GM20000 (cell line): ENCODE data around the gene SARS2.

Experiments used
- DNase-seq: peaks from one replicate; pipeline ENCODE4 v3.0.0; 2012; ENCODE audit warnings: low spot score
- CTCF ChIP-seq: IDR thresholded peaks from 2 replicates; pipeline ENCODE4 v1.5.1; 2012; ENCODE audit warnings: mild to moderate bottlenecking, control low read depth; ENCODE audit errors: extremely low read depth, missing control alignments

Gene SARS2

GRCh38 chr19:38931521-38931793 lies 894 bp upstream of the SARS2 start:
- DNase-seq = no peak
- TF ChIP-seq CTCF = no peak

- TF ChIP-seq CTCF = no peak
- peak; percentile 99 for DNase-seq
These were observed 385 bp upstream of the SARS2 start, which contains the start of gene MRPS12 for GRCh38 chr19:38930776-38931520. Gene MRPS12, plus strand, starts transcription at chr19:38930944. Its CDS starts 351 bp downstream, at chr19:38931295.

GRCh38 chr19:38928391-38929001 lies 2.1 kb downstream of the SARS2 start:
- TF ChIP-seq CTCF = no peak
- no peak for DNase-seq

- no peak for DNase-seq
- TF ChIP-seq CTCF = no peak
These were observed 6.2 kb downstream of the SARS2 start for GRCh38 chr19:38924388-38924787.

GRCh38 chr19:38922482-38922881 lies 8.1 kb downstream of the SARS2 start:
- TF ChIP-seq CTCF = no peak
- no peak for DNase-seq

GRCh38 chr19:38921420-38922274 lies 8.9 kb downstream of the SARS2 start:
- TF ChIP-seq CTCF = no peak
- DNase-seq = no peak

GRCh38 chr19:38920602-38921419 lies 9.8 kb downstream of the SARS2 start:
- TF ChIP-seq CTCF = no peak
- DNase-seq = no peak
